ENCODE measurements around the gene ETS1. TPM values are rescaled to one million over a fixed set of nuclear protein-coding genes. Genes with fewer than 3 reads are reported as not detected.

The ETS1 gene
- total RNA-seq, 1 donor = 95.0 TPM

- peak; percentile 75 for DNase-seq (ENCODE audit: low read depth)
Observed at GRCh38 chr11:128509621-128510389, 77.6 kb downstream of the ETS1 start.

DNA sequence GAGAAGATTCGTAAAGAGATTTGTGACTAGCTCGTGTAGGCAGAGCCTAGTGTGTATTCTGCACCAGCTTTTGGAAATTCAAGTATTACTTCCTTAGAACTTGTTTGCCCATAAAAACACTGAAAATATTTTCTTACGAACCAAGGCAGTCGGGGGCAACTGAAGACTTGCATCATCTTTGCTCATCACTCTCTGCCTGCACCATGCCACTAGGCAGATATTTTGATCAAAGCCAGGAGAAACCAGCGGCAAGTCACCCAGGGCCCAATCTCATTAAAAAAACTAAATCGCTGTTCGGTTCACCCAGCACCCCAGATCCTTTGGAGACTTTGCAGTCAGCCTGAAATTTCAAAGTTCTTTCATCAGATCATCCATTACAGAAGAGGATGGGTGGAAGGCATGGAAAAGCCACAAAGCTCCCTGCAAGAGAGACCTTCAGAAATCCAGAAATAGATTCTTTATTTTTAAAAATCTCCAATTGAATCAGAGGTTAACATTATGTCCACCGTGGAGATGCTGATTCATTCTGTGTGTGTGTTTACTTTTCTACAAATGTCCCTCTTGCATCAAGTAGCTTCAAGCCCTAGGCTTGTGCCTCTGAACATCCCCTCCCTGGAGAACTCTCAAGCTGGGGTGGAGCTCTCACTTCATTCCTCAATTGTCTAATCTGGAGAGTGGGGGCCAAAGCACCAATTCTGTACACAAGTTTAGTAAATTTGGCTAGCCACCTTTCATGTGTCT, 78.4 kb downstream of the ETS1 start:
- peak; percentile 72 for DNase-seq (ENCODE audit: low read depth)
- no peak overlapping the region for H3K4me3 ChIP-seq (ENCODE audit: low read depth, low read length)
- TF ChIP-seq CTCF (IDR thresholded peaks at IDR 0.05; ENCODE audit: insufficient read depth, low read depth, low read length) = no peak

More at GRCh38 chr11:128509621-128510389, 77.6 kb downstream of the ETS1 start:
- H3K4me3 ChIP-seq (ENCODE audit: low read depth, low read length) = no peak overlapping the region
- TF ChIP-seq CTCF (IDR thresholded peaks at IDR 0.05; ENCODE audit: insufficient read depth, low read depth, low read length) = no peak

DNA sequence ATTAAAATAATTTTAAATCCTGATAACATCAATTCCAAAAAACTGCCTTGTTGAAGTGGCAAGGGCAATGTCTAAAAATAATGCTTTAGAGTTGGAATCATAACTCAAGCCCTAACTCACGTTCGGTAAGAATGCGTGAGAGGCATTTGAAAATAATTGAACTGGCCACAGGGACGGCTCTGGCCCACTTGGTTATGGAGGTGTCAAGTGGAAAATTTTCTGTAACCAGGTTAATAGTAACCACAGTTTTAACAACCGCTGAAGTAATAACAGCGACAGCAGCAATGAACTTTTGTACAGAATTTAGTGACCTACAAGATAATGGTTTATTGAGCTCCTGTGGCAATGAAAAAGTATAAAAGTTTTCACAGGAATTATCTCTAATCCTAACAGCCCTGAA, 79.4 kb downstream of the ETS1 start:
- TF ChIP-seq CTCF (IDR thresholded peaks at IDR 0.05; ENCODE audit: insufficient read depth, low read depth, low read length) = no peak
- DNase-seq (ENCODE audit: low read depth) = peak; percentile 82
- peak overlapping the region; percentile 27 for H3K4me3 ChIP-seq (ENCODE audit: low read depth, low read length)

- no peak for TF ChIP-seq CTCF (IDR thresholded peaks at IDR 0.05; ENCODE audit: insufficient read depth, low read depth, low read length)
- peak; percentile 98 for DNase-seq (ENCODE audit: low read depth)
- H3K4me3 ChIP-seq (ENCODE audit: low read depth, low read length) = peak overlapping the region; percentile 27
Observed at GRCh38 chr11:128506999-128507611, 80.3 kb downstream of the ETS1 start.

- no peak overlapping the region for H3K4me3 ChIP-seq (ENCODE audit: low read depth, low read length)
Observed at GRCh38 chr11:128506356-128506755, 81.0 kb downstream of the ETS1 start.

More at GRCh38 chr11:128506356-128506755, 81.0 kb downstream of the ETS1 start:
- TF ChIP-seq CTCF (IDR thresholded peaks at IDR 0.05; ENCODE audit: insufficient read depth, low read depth, low read length) = no peak
- DNase-seq (ENCODE audit: low read depth) = no peak

Measured in fibroblast of villous mesenchyme (primary cell).